ENCODE data around the gene PRKCB.

GRCh38 chr16:23869052-23869451 is 33.3 kb downstream of the PRKCB start:
- TF ChIP-seq CTCF (IDR thresholded peaks at IDR 0.05) = no peak
- TF ChIP-seq POLR2A (IDR thresholded peaks at IDR 0.05) = no peak
